GM19467 (cell line): ENCODE data around the gene PSME3IP1.

Experiments
- ATAC-seq: cut with Tn5 transposase; IDR thresholded peaks from one replicate; pipeline ENCODE4 v1.9.1; 2021; ENCODE audit warnings: mild to moderate bottlenecking, moderate library complexity; ENCODE audit not compliant: unreplicated experiment

The PSME3IP1 gene

GRCh38 chr16:57169327-57169726 lies 16.5 kb downstream of the PSME3IP1 start:
- no peak for ATAC-seq

- no peak for ATAC-seq
Observed at GRCh38 chr16:57167953-57168352, 17.9 kb downstream of the PSME3IP1 start.

GRCh38 chr16:57167538-57167937 lies 18.3 kb downstream of the PSME3IP1 start:
- ATAC-seq: no peak

GRCh38 chr16:57166951-57167350 lies 18.9 kb downstream of the PSME3IP1 start:
- ATAC-seq: no peak

GRCh38 chr16:57166451-57166850 lies 19.4 kb downstream of the PSME3IP1 start:
- ATAC-seq: no peak

- ATAC-seq: no peak
Observed at GRCh38 chr16:57165938-57166337, 19.9 kb downstream of the PSME3IP1 start.

- no peak for ATAC-seq
Observed at GRCh38 chr16:57165483-57165882, 20.4 kb downstream of the PSME3IP1 start.

GRCh38 chr16:57163842-57164241 lies 22.0 kb downstream of the PSME3IP1 start:
- no peak for ATAC-seq

- no peak for ATAC-seq
Observed at GRCh38 chr16:57159447-57159846, 26.4 kb downstream of the PSME3IP1 start.

GRCh38 chr16:57157533-57157932 lies 28.3 kb downstream of the PSME3IP1 start:
- no peak for ATAC-seq

GRCh38 chr16:57156351-57156703 lies 29.5 kb downstream of the PSME3IP1 start:
- no peak for ATAC-seq

GRCh38 chr16:57155702-57156350 lies 30.0 kb downstream of the PSME3IP1 start:
- ATAC-seq: no peak

- no peak for ATAC-seq
Observed at GRCh38 chr16:57153841-57154240, 32.0 kb downstream of the PSME3IP1 start.

GRCh38 chr16:57152096-57153093 lies 33.4 kb downstream of the PSME3IP1 start:
- ATAC-seq: no peak

GRCh38 chr16:57151369-57151768 lies 34.5 kb downstream of the PSME3IP1 start:
- ATAC-seq: no peak

GRCh38 chr16:57150682-57151330 lies 35.0 kb downstream of the PSME3IP1 start:
- no peak for ATAC-seq

- no peak for ATAC-seq
Observed at GRCh38 chr16:57149391-57149790, 36.4 kb downstream of the PSME3IP1 start.

GRCh38 chr16:57148481-57148880 lies 37.4 kb downstream of the PSME3IP1 start:
- ATAC-seq: no peak

GRCh38 chr16:57147381-57148221 lies 38.2 kb downstream of the PSME3IP1 start:
- no peak for ATAC-seq

- no peak for ATAC-seq
Observed at GRCh38 chr16:57146735-57147134, 39.1 kb downstream of the PSME3IP1 start.
